Activated T-cell treated with anti-CD3 and anti-CD28 coated beads for 48 hours (primary cell): ENCODE measurements around the gene TMEM126B.
"Not testable (repeated sequence)": the region's sequence is repeated elsewhere in the genome, so short reads cannot be mapped to it uniquely, and the experiment has no call there.

Source experiments
- DNase-seq: peaks from one replicate; pipeline ENCODE4 v3.0.0-alpha.2; 2020; ENCODE audit warnings: low read depth

The TMEM126B gene

DNA sequence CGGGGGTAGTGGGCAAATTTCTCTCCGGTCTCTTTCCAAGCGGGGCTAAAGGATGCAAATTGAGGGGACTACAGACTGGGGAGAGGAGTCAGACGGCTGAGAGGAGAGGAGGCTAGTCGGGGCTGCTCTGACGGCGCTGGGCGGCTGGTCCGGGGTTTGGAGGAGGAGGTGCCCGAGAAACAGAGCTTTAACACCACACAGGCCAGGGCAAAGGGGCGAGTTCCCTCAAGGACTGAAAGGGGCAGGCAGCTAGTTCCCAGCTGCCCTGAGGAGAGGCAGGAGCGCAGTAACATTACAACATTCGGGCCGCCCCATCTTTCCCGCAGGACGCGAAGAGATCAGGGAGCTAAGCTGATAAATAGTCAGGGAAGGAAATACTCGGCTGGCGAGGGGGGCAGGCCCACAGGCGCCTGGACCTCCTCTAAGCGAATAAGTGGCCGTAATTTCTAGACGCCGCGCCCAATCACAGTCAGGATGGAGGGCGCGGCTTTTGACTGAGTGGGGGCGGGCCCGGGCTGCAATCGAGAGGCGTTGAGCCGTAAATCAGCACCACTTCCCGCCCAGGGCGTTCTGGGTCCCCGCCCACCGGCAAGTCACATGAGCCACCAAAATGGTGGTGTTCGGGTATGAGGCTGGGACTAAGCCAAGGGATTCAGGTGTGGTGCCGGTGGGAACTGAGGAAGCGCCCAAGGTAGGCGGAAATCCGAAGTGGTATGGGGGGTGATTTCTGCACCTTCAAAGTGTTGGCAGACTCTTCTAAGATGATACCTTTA, at the start of gene TMEM126B:
TMEM126B (plus strand) TSS at position 596 of the 773 bp plus-strand sequence; CDS start at position 611, 15 bp downstream.
- DNase-seq: peak; percentile 94

DNA sequence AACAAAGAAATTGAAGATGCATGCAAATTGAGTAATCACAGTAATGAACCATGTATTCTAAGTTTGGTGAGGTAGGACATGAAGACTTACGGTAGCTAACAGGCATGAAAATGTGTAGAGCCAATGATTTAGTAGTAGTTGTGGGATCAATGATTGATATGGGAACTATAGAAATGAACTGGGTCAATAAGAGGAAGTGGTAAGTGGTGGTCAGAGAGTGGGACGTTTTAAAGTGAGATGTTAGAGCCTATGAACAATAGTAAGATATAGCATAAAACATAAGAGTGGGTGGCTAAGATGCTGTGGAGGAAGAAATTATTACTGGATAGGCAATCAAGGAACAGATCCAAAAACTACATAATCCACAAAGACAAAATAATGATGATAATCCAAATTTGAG, 46.3 kb upstream of the TMEM126B start:
- DNase-seq: no peak

DNA sequence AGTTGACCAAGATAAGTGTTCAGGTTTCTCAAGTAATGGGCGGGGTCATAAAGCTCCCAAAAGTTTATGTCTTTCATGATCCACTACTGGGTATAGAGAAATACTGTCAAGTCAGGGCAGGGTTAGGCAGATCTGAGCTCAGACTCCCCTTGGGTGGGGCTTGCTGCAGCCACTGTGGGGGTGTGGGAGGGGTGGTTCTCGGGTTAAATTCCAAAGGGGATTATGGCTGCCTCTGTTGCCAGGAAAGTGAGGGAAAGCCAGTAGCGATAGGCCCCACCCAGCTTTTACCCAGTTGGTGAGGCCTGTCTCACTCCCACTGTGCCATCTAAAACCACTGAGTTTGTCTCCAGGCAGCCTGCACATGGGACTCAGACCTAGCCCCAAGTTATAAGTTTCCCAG, 39.0 kb upstream of the TMEM126B start:
- no peak for DNase-seq

DNA sequence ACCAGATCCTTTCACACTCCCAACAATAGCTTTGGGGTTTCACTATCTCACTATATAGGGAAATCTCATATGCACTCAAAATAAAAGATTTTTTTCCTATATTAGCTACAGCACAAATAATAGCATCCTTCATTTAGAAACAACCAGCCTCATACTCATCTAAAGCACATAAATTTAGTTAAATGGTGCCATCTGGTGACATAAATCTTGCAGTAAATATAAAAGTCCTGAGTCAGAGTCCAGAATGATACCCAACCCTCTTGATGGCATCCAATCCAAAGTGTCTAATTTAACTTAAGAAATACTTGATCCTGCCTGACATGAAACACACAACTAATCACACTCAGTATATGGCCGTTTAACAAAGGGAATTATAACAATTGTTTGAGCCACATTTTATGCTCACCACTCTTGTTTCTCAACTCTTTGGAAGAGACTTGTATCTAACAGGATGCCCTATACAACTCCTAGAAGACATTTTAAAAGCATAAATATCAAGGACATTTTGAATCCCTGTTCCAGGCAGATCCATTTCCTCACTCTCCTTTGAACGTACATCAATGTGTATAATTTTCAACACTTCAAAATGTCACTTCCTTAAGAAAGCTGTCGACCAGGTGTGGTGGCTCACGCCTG, 37.4 kb upstream of the TMEM126B start:
- DNase-seq: no peak

DNA sequence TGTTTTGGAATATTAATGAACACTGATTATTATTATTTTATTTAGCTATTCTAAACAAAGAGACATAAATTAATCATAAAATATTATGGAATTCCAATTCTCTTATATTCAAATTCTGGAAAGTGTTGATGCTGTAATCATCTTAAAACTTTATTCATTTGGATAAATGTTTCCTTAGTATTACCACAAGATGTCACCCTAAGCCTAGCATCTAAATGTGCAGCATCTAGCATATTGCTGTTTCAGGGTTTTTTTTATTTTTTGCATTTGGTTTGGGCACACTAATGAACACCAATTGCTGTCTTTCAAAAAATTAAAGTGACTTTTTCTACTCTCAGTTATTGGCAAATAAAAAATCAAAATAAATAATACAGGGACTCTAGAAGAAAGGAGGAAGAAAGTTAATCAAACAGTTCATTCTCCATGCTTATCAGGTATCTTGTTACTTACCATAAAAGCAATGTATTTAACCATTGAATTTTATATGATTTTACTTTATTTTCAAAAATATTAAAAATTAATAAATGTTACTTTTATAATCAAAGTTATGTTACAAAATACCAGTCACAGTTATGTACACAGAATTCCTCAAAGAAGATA, 33.0 kb upstream of the TMEM126B start:
- DNase-seq: no peak

DNA sequence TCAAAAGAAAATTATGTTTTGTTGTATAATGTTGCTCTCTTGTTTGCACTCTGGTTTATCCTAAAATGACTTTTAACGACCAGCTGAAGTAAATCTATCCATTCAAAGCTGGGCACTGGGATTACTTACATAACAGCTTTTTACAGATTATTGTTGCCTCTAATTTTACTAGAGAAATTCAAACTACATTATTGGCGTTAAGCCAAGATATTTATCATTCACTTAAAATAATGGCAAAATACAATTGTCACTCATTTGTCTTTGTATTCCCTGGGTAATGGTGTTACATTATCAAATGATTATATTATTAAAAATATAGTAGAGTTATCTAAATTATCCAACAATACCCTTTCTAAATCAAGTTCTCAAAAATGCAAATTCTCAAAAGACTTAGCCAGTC, 31.5 kb upstream of the TMEM126B start:
- no peak for DNase-seq

DNA sequence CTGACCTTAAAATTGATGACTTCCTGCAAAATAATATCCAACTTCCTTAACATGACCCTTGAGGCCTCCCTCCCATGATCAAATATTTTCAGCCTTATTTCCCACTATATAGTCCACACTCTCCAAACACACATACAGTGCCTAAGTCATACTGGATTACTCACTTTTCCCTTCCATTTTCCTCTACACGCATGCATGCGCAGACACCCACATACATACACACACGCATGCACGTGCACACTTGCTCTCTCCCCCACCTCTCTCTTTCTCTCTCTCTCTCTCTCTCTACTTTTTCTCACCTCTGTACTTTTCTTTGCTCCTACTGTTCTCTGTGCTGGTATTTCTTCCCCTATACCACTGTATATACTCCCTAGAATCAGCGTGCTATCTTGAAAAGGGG, 29.3 kb upstream of the TMEM126B start:
- DNase-seq: no peak

DNA sequence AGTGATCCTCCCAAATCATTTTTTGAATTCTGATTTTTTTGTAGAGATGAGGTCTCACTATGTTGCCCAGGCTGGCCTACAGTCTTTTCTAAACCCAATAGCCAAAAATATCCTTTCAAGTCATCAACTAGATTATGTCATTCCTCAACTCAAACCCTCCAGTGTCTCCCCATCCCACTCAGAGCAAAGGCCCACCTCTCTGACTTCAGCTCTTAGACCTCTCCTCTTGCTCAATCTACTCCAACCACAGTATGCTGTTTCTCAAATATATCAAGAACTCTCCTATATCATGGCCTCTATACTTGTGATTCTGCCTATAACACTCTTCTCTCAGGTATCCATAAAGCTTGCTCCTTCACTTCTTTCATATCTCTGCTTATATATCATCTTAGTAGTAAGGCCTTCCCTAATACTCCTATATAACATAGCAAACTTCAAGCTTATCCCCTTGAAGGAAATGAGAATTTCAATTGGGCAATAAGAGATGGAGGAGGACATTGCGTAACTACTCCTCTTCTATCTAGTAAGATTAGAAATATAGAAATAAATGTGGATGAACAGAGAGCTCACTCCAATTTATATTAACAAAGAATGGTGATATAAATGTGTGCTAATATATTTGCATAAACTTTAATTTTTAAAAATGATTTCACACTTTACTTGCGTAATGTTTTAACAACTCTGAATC, 25.7 kb upstream of the TMEM126B start:
- no peak for DNase-seq

DNA sequence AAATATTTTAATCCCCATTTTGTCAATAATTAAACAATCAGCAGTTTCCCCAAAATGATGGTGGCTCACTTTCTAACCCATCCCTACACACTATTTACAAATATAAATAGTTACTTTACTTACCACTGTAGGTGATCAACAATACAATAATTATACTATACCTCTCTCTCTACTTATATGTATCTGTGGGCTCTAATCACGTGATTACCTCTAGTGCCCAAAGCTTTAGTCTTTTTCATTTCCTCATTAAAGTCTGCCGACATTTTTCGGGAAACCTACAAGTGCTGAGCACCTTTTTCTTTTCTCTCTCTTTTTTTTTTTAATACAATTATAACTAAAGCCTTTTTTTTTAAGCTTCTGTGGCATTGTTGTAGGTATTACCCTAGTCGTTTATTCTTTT, 25.2 kb upstream of the TMEM126B start:
- no peak for DNase-seq

DNA sequence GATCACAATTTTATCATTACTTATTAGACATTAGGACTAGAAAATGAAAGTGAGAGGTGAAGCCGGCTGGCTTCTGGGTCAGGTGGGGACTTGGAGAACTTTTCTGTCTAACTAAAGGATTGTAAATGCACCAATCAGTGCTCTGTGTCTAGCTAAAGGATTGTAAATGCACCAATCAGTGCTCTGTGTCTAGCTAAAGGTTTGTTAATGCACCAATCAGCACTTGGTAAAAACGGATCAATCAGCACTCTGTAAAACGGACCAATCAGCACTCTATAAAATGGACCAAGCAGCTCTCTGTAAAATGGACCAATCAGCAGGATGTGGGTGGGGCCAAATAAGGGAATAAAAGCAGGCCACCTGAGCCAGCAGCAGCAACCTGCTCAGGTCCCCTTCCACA, 22.2 kb upstream of the TMEM126B start:
- not testable (repeated sequence) for DNase-seq

DNA sequence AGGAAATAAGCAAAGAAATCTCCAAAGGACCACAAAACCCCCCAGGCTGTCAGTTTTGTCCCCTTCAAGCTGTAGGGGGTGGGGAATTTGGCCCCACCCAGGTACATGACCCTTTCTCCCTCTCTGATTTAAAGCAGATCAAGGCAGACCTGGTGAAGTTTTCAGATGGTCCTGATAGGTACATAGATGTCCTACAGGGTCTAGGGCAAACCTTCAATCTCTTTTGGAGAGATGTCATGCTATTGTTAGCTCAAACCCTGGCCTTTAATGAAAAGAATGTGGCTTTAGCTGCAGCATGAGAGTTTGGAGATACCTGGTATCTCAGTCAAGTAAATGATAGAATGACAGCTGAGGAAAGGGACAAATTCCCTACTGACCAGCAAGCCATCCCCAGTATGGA, 19.8 kb upstream of the TMEM126B start:
- not testable (repeated sequence) for DNase-seq

DNA sequence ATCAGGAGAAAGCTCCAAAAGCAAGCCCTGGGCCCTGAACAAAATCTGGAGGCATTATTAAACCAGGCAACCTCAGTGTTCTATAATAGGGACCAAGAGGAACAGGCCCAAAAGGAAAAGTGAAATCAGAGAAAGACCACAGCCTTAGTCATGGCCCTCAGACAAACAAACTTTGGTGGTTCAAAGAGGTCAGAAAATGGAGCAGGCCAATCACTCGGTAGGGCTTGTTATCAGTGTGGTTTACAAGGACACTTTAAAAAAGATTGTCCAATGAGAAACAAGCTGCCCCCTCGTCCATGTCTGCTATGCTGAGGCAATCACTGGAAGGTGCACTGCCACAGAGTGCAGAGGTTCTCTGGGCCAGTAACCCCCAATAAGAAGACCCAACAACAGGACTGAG, 19.1 kb upstream of the TMEM126B start:
- DNase-seq: not testable (repeated sequence)

DNA sequence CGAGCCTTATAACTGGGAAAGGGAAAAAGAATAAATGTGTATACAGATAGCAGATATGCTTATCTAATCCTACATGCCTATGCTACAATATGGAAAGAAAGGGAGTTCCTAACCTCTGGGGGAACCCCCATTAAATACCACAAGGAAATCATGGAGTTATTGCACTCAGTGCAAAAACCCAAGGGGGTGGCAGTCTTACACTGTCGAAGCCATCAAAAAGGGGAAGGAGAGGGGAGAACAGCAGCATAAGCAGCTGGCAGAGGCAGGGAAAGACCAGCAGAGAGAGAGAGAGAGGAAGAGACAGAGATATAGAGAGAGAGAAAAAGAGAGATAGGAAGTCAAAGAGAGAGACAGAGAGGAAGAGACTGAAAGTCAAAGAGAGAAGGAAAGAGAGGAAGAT, 16.8 kb upstream of the TMEM126B start:
- not testable (repeated sequence) for DNase-seq

DNA sequence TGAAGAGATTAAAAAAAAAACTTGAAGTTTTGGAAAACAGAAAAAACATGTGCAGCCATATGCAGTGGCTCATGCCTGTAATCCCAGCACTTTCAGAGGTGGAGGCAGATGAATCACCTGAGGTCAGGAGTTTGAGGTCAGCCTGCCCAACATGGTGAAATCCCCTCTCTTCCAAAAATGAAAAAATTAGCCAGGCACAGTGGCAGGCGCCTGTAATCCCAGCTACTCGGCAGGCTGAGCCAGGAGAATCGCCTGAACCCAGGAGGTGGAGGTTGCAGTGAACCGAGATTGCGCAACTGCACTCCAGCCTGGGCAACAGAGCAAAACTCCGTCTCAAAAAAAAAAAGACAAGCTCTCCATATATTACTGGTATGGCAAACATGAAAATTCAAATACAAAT, 8.9 kb upstream of the TMEM126B start:
- no peak for DNase-seq

DNA sequence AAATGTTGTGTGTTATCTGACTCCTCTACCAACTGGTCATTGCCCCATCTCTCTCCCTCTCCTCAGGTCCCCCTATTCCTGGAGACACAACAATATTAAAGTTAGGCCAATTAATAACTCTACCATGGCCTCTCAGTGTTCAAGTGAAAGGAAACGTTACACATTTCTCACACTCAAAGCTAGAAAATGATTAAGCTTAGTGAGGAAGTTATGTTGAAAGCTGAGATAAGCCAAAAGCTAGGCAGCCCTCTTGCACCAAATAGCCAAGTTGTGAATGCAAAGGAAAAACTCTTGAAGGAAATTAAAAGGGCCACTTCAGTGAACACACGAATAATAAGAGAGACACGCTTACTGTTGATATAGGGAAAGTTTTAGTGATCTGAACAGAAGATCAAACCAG, 8.1 kb upstream of the TMEM126B start:
- no peak for DNase-seq

DNA sequence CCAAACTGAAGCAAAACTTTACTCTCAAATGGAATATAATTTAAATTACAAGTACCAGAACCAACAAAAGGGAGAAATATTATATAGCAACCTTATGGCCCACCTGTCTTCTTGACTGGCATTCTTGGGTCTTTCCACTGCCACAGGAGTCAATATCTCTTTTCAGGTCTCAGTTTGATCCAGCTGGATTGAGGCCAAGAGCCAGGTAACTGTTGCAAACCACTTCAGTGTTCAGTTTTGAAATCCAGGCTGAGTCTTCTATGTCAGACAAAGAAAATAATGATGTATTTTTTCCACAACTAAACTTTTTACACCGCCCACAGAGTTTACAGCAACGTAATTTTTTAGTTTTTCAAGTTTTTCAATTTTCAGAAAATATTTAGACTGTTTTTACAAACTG, 1.9 kb upstream of the TMEM126B start:
- DNase-seq: no peak

DNA sequence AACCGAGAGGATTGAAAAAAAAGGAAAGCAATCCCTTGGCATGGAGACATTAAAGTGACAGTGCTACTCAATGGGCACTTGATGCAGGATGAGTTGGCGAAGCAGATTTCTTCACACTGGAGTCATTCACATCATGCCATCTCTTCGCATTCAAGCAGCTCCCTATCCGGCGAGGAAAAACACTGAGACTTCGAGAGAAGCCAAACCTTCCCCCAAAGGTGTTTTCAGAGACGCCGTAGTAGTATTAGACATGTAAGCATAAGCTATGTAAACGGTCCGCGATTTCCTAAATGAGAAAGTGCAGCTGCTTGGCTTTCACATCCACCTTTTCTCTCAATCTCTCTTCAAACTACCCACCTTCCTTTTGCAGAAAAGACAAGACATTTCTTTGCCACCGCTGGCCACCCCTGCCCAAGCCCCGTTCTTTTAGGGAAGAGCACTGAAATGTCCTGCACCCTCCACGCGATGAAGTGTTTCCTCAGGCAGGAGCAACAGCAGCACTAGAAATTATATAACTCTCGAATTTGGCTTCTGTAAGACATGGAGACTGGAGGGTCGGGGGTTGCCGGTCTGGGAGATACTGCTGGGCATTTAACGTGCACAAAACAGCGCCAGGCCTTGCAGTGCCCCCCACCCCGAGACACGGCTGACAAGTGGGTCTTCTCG, 928 bp upstream of the TMEM126B start, which contains the start of gene DLG2:
DLG2 (minus strand) TSS at position 13 of the 666 bp plus-strand sequence.
- no peak for DNase-seq

DNA sequence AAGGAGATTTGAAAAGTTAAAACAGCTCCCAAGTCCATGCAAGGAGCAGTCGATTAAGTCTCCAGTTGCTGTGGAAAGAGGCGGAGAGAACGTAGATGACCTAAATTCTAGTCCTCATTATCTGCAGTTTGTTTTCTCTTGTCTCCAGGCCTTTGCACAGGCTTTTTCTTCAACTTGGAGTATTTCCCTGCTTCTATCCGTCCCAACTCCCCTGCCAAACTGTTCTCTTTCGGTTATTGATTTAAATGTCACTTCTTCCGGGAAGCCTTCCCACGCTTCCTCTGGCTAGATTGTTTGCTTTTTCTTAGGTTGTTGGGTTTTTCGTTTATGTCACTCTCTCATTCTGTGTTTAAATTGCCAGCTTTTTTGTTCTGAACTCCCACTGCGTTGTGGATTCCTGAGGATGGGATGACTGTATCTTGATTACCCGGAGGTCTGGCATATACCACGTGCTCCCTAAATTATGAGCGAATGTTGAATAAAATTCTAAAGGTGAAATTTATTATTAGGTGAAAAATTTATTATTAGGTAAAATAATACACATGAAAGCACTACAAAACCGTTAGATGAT, 463 bp downstream of the TMEM126B start:
- DNase-seq: no peak

DNA sequence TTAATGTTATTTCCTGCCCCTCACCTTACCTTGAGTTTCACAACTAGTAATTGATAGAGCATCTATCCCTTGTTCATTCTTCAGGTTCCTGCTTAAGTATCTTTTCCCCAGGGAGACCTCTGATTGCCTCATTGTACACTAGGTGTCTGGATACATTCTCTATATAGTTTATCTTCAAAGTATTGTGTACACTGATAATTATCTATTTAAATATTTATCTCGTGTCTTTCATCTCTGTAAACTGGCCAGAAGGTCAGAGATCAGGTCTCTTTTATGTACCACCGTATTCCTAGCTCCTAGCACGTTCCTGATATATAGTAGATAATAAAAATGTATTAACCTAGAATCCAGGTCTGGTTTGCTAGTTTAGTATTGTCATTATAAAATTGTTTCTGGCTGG, 6.4 kb downstream of the TMEM126B start:
- no peak for DNase-seq

DNA sequence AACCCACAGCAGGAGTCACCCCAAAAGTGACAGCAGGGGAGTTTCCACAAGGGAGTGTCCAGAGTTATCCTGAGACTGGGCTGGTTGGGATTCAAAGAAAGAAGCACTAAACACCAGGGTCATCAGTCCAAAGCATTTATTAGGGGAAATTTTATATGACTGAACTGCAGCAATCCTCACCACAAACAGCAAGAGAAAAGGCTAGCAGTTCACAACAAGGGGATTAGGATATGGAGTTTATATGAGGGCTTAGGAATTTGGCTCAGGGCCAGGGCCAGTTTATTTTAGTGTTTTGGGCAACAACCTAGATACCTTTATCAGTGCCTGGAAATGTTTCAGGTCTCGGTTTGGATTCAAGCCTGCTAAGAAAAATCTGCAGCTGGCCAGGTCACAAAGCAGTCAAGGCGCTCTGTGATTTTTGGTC, 14.8 kb downstream of the TMEM126B start:
- no peak for DNase-seq

DNA sequence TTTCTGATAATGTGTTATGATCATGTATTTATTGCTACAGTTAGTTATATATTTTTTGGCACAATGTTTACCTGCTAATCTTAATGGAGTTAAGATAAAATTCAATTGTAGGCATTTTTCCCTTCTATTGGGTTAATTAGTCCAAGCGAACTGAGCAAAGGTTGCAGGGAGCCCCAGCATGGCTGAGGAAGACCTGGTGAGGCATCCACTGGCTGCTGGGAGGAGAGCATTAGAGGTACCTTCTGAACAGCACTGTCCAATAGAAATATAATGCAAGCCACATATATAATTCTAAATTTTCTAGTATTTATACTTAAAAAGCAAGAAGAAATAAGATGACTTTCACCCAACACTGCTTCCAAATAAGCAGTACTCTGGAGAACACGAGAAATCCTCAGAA, 18.7 kb downstream of the TMEM126B start:
- no peak for DNase-seq
